OCI-LY7 (cell line): ENCODE measurements around the gene ADSS2.

Source experiments
- EZH2phosphoT487 ChIP-seq: fragments of 200-600 bp; sonication (generic); IDR thresholded peaks from 2 replicates; pipeline ENCODE4 v1.6.1; 2018; ENCODE audit warnings: low read depth, borderline replicate concordance, mild to moderate bottlenecking, mixed run types, antibody characterized with exemption, low read length, moderate library complexity, mixed read lengths
- TF ChIP-seq, protein P1 (sequence below): fragments of 200-600 bp; sonication (generic); conservative IDR thresholded peaks from 2 replicates; pipeline ENCODE4 v1.5.1; 2014; ENCODE audit warnings: mild to moderate bottlenecking, antibody characterized with exemption, low read length, moderate library complexity, mixed read lengths

- TF ChIP-seq, protein P1, sequence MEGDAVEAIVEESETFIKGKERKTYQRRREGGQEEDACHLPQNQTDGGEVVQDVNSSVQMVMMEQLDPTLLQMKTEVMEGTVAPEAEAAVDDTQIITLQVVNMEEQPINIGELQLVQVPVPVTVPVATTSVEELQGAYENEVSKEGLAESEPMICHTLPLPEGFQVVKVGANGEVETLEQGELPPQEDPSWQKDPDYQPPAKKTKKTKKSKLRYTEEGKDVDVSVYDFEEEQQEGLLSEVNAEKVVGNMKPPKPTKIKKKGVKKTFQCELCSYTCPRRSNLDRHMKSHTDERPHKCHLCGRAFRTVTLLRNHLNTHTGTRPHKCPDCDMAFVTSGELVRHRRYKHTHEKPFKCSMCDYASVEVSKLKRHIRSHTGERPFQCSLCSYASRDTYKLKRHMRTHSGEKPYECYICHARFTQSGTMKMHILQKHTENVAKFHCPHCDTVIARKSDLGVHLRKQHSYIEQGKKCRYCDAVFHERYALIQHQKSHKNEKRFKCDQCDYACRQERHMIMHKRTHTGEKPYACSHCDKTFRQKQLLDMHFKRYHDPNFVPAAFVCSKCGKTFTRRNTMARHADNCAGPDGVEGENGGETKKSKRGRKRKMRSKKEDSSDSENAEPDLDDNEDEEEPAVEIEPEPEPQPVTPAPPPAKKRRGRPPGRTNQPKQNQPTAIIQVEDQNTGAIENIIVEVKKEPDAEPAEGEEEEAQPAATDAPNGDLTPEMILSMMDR = no peak
- no peak for TF ChIP-seq EZH2phosphoT487
Measured at GRCh38 chr1:244394826-244395765, 56.6 kb downstream of the ADSS2 start.
